PC-3 (cell line): Measurements from ENCODE around the gene EMILIN1. TPM values are rescaled to one million over a fixed set of nuclear protein-coding genes. Genes with fewer than 3 reads are reported as not detected.
A peak's percentile ranks its signal among the peaks of the same experiment; 100 is the strongest.

Source experiments
- ATAC-seq: fragments of 200-7000 bp; cut with Tn5 transposase; 2 replicates; pipeline ENCODE4 v1.9.1; 2020; ENCODE audit warnings: mild to moderate bottlenecking, moderate library complexity
- BruUV-seq: library from RNA; stranded (reverse); fragments of 400-500 nt; replicated peaks from 2 replicates; lab custom pipeline; 2021; lab: Mats Ljungman, UMichigan
- CTCF ChIA-PET: fragments of 300-600 bp; sonication (Branson Sonifier 250); formaldehyde crosslinking; loops from one replicate; lab custom pipeline; 2022; ENCODE audit warnings: antibody characterized with exemption; lab: Charles Lee
- POLR2A ChIA-PET: fragments of 300-600 bp; sonication (Branson Sonifier 250); formaldehyde crosslinking; loops from one replicate; lab custom pipeline; 2022; ENCODE audit warnings: antibody characterized with exemption; ENCODE audit not compliant: unreplicated experiment; lab: Charles Lee
- DNase-seq: peaks from one replicate; pipeline ENCODE4 v3.0.0-alpha.2; 2015
- H2AFZ ChIP-seq: fragments of 300-600 bp; sonication (generic); 2 replicates; pipeline ENCODE4 v1.6.0; 2016; ENCODE audit warnings: antibody characterized with exemption, low read length
- H3F3A ChIP-seq: fragments of 300-600 bp; sonication (generic); one replicate; pipeline ENCODE4 v1.6.0; 2017; ENCODE audit warnings: antibody characterized with exemption, low read length, control low read depth, mild to moderate bottlenecking; ENCODE audit not compliant: unreplicated experiment
- H3K27ac ChIP-seq: fragments of 300-600 bp; sonication (generic); 2 replicates; pipeline ENCODE4 v1.5.1; 2016; ENCODE audit warnings: mild to moderate bottlenecking, low read length
- H3K27me3 ChIP-seq: fragments of 300-600 bp; sonication (generic); 2 replicates; pipeline ENCODE4 v1.6.1; 2016; ENCODE audit warnings: low read length, mixed read lengths
- H3K36me3 ChIP-seq: fragments of 300-600 bp; sonication (generic); 2 replicates; pipeline ENCODE4 v1.6.1; 2016; ENCODE audit warnings: low read depth, mixed run types, low read length, mixed read lengths
- H3K4me1 ChIP-seq: fragments of 300-600 bp; sonication (generic); 2 replicates; pipeline ENCODE4 v1.5.1; 2016; ENCODE audit warnings: low read length; ENCODE audit not compliant: insufficient read depth
- H3K4me2 ChIP-seq: fragments of 300-600 bp; sonication (generic); 2 replicates; pipeline ENCODE4 v1.6.0; 2016; ENCODE audit warnings: low read length
- H3K4me3 ChIP-seq: fragments of 300-600 bp; sonication (generic); 2 replicates; pipeline ENCODE4 v1.5.1; 2016; ENCODE audit warnings: mild to moderate bottlenecking, low read length, mixed read lengths
- H3K79me2 ChIP-seq: fragments of 300-600 bp; sonication (generic); 2 replicates; pipeline ENCODE4 v1.6.1; 2017; ENCODE audit warnings: low read length, mixed read lengths
- H3K9ac ChIP-seq: fragments of 300-600 bp; sonication (generic); 2 replicates; pipeline ENCODE4 v1.6.0; 2016; ENCODE audit warnings: mild to moderate bottlenecking, low read length
- H3K9me2 ChIP-seq: fragments of 300-600 bp; sonication (generic); replicated peaks from 2 replicates; pipeline ENCODE4 v1.6.1; 2016; ENCODE audit warnings: mixed run types, low read length, mixed read lengths
- H3K9me3 ChIP-seq: fragments of 300-600 bp; sonication (generic); 2 replicates; pipeline ENCODE4 v1.6.1; 2016; ENCODE audit warnings: low read length, mixed read lengths
- H4K20me1 ChIP-seq: fragments of 300-600 bp; sonication (generic); 2 replicates; pipeline ENCODE4 v1.6.1; 2016; ENCODE audit warnings: low read length, mixed read lengths
- CTCF ChIP-seq: fragments of 300-600 bp; sonication (generic); conservative IDR thresholded peaks from 2 replicates; pipeline ENCODE4 v1.5.1; 2017; ENCODE audit warnings: antibody characterized with exemption, low read depth, mild to moderate bottlenecking, low read length
- EZH2 ChIP-seq: fragments of 300-600 bp; sonication (generic); IDR thresholded peaks from one replicate; pipeline ENCODE4 v1.6.1; 2017; ENCODE audit warnings: antibody characterized with exemption, mild to moderate bottlenecking, low read length; ENCODE audit not compliant: unreplicated experiment
- EZH2phosphoT487 ChIP-seq: fragments of 300-600 bp; sonication (generic); IDR thresholded peaks from 2 replicates; pipeline ENCODE4 v1.6.1; 2018; ENCODE audit warnings: mild to moderate bottlenecking, antibody characterized with exemption, low read length, borderline replicate concordance
- intact Hi-C: fragments of 100-400 bp; cut with micrococcal nuclease; formaldehyde crosslinking; loops from 2 replicates; pipeline ENCODE4 v1.9.0; 2023
- total RNA-seq: library from RNA; depleted of rRNA; stranded (reverse); fragments of >200 nt; gene quantifications from 2 replicates; pipeline ENCODE4 v1.2.3, GENCODE V29; 2014

The EMILIN1 gene
- total RNA-seq, 1 experiment from 2014 or later: 0.69 TPM

GRCh38 chr2:27050996-27051901 lies 27.2 kb upstream of the EMILIN1 start, which contains the start of gene AGBL5:
Gene AGBL5, plus strand, starts transcription at chr2:27051668. Its CDS starts 1,291 bp downstream, at chr2:27052959.
- ATAC-seq: peak; percentile 54
- H3K79me2 ChIP-seq: no peaks in the 10 kb centered on the region
- H2AFZ ChIP-seq: peak within 1 kb of the TSS; percentile 89
- no peaks in the 10 kb centered on the region for H4K20me1 ChIP-seq
- peak within 1 kb of the TSS; percentile 77 for H3K4me3 ChIP-seq
- peak within 1 kb of the TSS; percentile 61 for H3K9ac ChIP-seq
- intact Hi-C loops: loop anchor here (1.0 to 2.0 kb wide), 3 partner anchors 18 to 90 kb away; partner anchors contain the start of gene TMEM214
- H3K27ac ChIP-seq: peak within 1 kb of the TSS; percentile 52
- peak; percentile 96 for DNase-seq
- no peaks in the 10 kb centered on the region for H3K9me2 ChIP-seq
- H3K4me2 ChIP-seq: peak within 1 kb of the TSS; percentile 94
- H3F3A ChIP-seq: no peaks in the 10 kb centered on the region
- H3K4me1 ChIP-seq: peaks cover 17% of the 10 kb centered on the region
- ChIA-PET POLR2A (interaction anchor here (0.5 to 1.0 kb wide), 2 partner anchors 83 to 377 kb away, joined by 3 to 5 read pairs; partner anchors contain the start of gene NRBP1), CTCF (interaction anchor here (0.5 to 1.0 kb wide), 3 partner anchors 89 to 242 kb away, joined by 3 to 6 read pairs (median 4); no protein-coding TSS in a partner anchor)
- H3K27me3 ChIP-seq: no peaks in the 10 kb centered on the region
- no peak for TF ChIP-seq EZH2
- no peak for TF ChIP-seq CTCF
- no peak for TF ChIP-seq EZH2phosphoT487
- BruUV-seq: no TSS peak
- H3K9me3 ChIP-seq: no peaks in the 10 kb centered on the region
- H3K36me3 ChIP-seq: no peaks in the 10 kb centered on the region

DNA sequence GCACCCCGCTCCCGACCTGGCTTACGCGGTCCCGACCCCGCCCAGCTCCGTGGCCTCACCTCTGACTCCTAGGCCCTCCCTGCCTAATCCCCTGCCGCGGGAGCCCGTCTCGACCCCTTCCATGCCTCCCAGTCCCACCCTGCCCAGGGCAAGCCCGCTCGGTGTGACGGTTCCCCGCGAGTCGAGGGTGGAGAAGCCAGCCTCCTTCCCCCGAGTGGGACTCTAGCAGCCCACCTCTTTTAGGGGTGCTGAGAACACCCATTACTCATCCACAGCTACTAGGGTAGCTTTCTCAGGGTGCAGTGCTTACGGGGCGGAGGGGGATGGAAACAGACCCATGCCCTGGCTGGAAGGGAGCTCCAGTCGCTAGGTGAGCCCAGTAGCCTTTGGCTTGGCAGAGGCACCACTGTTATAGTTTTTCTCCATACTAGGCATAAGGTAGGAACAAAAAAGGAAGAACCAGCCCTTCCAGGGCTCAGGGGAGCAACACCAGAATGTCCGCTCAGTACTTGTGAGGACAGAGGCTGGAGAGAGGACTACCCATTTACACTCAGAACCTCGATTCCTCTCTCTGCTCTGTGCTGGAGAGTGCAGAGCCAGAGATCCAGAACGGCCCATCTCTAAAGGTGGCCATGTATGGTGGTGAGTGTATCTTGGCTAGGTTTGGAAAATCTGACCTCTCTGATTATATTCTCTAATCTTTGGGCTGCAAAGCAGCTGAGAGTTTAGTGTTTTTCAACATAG lies 26.3 kb upstream of the EMILIN1 start:
- peak overlapping the region; percentile 89 for H2AFZ ChIP-seq
- DNase-seq (no peak), ATAC-seq (peak; percentile 2)
- POLR2A ChIA-PET: interaction anchor here (0.5 kb wide), 1 partner anchor 376 kb away, joined by 5 read pairs; the partner anchor contains the start of gene NRBP1
- intact Hi-C loops: loop anchor here (2.0 kb wide), 2 partner anchors 19 to 31 kb away; partner anchors contain the start of gene TMEM214
- H3K9me3 ChIP-seq: no peaks in the 10 kb centered on the region
- H3K27ac ChIP-seq: no peak overlapping the region
- BruUV-seq: no TSS peak
- H4K20me1 ChIP-seq: no peaks in the 10 kb centered on the region
- CTCF ChIA-PET: interaction anchor here (0.5 to 1.0 kb wide), 3 partner anchors 10 to 241 kb away, joined by 3 to 6 read pairs (median 4); no protein-coding TSS in a partner anchor
- peak overlapping the region; percentile 60 for H3K9ac ChIP-seq
- no peaks in the 10 kb centered on the region for H3F3A ChIP-seq
- no peaks in the 10 kb centered on the region for H3K79me2 ChIP-seq
- H3K4me2 ChIP-seq: peak overlapping the region; percentile 94
- H3K4me1 ChIP-seq: peaks cover 17% of the 10 kb centered on the region
- no peaks in the 10 kb centered on the region for H3K9me2 ChIP-seq
- no peaks in the 10 kb centered on the region for H3K27me3 ChIP-seq
- no peaks in the 10 kb centered on the region for H3K36me3 ChIP-seq
- TF ChIP-seq CTCF (no peak), EZH2 (no peak), EZH2phosphoT487 (no peak)
- peak overlapping the region; percentile 77 for H3K4me3 ChIP-seq
